GM12891 (cell line): Measurements from ENCODE around the gene LAMA2.

Source experiments
- POLR2A ChIP-seq: IDR thresholded peaks from 2 replicates; pipeline ENCODE4 v1.6.1; 2011; ENCODE audit warnings: low read depth, low read length, control low read depth
- SPI1 ChIP-seq: IDR thresholded peaks from 2 replicates; pipeline ENCODE4 v1.6.1; 2011; ENCODE audit warnings: low read depth, low read length, control low read depth

DNA sequence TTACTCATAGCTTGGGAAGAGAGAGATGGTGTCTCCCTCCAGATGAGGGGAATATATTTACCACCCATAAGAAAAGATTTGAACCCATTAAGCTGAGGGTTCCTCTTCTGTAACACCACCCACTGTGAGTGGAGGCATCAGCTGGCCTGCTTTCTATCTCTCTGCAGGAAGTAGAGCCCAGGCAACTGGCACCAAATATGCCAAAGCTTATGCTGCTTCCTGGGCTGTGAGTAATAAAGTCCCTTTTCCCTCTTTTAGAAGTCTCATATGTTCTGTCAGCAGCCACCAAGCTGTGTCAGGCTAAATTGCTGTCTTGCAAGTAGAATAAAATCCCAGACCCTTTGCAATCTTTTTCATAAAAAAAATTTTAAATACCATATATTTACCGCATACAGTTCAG lies 241.4 kb downstream of the LAMA2 start:
- TF ChIP-seq POLR2A (no peak), SPI1 (no peak)
